ENCODE measurements around the gene TGFBR1.

Gene TGFBR1

DNA sequence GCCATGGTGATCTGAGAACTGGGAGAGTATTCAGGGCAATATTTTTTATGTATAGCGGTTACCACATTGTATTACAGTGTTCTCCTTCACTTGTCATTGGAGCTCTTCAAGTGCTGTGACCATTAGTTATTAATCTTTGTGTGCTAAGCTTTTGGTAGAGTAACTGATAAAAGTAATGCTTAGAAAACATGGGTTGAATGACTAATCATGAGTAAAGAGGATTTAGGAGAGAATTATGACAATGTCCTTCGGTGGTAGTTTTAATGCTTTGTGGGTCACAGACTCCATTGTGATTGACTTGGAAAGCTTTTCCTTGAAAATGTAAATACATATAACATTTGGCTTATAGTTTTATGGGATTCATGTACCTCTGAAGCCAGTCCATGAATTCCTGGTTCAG is 21.4 kb downstream of the TGFBR1 start:
- Mint-ChIP-seq H3K4me1 (peaks cover 41 to 70% of the 10 kb centered on the region in 2 donors), H3K9me3 (no peaks in the 10 kb centered on the region), H3K4me3 (no peak overlapping the region), H3K27me3 (no peaks in the 10 kb centered on the region), H3K36me3 (peaks cover 9 to 23% of the 10 kb centered on the region in 2 donors), H3K27ac (no peak overlapping the region)
- DNase-seq (no peak), ATAC-seq (replicated peaks) (no peak)

- Mint-ChIP-seq H3K36me3 (peaks cover 16 to 31% of the 10 kb centered on the region in 2 donors), H3K4me3 (no peak overlapping the region)
- DNase-seq = no peak
These were observed 22.6 kb downstream of the TGFBR1 start for GRCh38 chr9:99127356-99128132.

GRCh38 chr9:99128133-99128406 is 23.2 kb downstream of the TGFBR1 start:
- peak; percentile 20 for DNase-seq
- H3K4me1 Mint-ChIP-seq = peaks cover 39 to 69% of the 10 kb centered on the region in 2 donors
- H3K27ac Mint-ChIP-seq = no peak overlapping the region
- H3K27me3 Mint-ChIP-seq = no peaks in the 10 kb centered on the region
- H3K4me3 Mint-ChIP-seq = no peak overlapping the region
- peaks cover 16 to 31% of the 10 kb centered on the region in 2 donors for H3K36me3 Mint-ChIP-seq
- peaks cover 0 to 2% of the 10 kb centered on the region in 2 donors for H3K9me3 Mint-ChIP-seq
- ATAC-seq (replicated peaks) = peak; percentile 51 to 56

More at GRCh38 chr9:99127356-99128132, 22.6 kb downstream of the TGFBR1 start:
- ATAC-seq (replicated peaks) = peak; percentile 18 to 36
- peaks cover 0 to 2% of the 10 kb centered on the region in 2 donors for H3K9me3 Mint-ChIP-seq
- no peaks in the 10 kb centered on the region for H3K27me3 Mint-ChIP-seq
- peaks cover 39 to 70% of the 10 kb centered on the region in 2 donors for H3K4me1 Mint-ChIP-seq
- H3K27ac Mint-ChIP-seq = peak overlapping the region; percentile 2

GRCh38 chr9:99129091-99129490 is 24.2 kb downstream of the TGFBR1 start:
- H3K36me3 Mint-ChIP-seq = peaks cover 16 to 30% of the 10 kb centered on the region in 2 donors
- DNase-seq (no peak), ATAC-seq (replicated peaks) (no peak)
- peaks cover 0 to 2% of the 10 kb centered on the region in 2 donors for H3K9me3 Mint-ChIP-seq
- H3K4me1 Mint-ChIP-seq = peaks cover 34 to 63% of the 10 kb centered on the region in 2 donors
- H3K4me3 Mint-ChIP-seq = no peak overlapping the region
- peak overlapping the region; percentile 71 for H3K27ac Mint-ChIP-seq
- no peaks in the 10 kb centered on the region for H3K27me3 Mint-ChIP-seq

DNA sequence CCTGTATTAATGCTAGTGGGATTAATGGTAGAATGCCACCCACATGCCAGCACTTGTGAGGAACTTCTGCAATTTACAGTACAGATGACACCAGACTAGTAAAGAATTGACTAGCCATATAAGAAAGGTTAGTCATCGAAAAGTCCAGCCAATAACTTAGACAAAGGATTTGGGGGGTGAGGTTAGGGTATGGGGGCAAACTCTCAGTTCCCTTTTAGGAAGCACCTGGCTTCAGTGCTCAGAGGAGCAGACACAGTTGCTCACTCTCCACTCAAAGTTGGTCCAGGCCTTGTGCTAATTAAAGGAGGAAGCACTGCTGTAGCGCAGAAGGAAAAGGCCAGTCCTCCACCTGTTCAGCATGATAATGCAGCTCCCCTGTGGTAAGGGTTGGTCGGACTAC is 25.2 kb downstream of the TGFBR1 start:
- peaks cover 0 to 2% of the 10 kb centered on the region in 2 donors for H3K9me3 Mint-ChIP-seq
- peak overlapping the region; percentile 73 for H3K27ac Mint-ChIP-seq
- H3K27me3 Mint-ChIP-seq = no peaks in the 10 kb centered on the region
- DNase-seq (peak; percentile 74), ATAC-seq (replicated peaks) (peak; percentile 95)
- H3K36me3 Mint-ChIP-seq = peaks cover 16 to 26% of the 10 kb centered on the region in 2 donors
- peak overlapping the region; percentile 3 to 34 for H3K4me3 Mint-ChIP-seq
- peaks cover 36 to 61% of the 10 kb centered on the region in 2 donors for H3K4me1 Mint-ChIP-seq

DNA sequence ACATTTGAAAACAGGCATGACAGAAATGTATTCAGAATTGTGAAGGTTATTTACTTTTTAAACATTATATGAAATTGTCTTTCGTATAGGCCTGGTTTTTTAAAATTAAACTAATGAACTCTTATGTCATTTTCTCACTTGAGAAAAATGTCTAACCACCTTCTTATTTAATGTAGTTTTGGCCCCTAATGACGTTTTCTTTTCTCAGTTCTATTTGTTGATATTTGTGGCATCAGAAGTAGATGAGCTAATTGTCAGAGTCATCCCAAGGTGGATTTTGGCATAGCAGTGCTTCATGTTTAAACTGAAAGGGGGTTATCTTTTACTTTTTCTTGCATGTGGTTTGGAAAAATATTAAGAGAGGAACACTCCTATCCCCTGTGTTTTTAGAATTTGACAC is 28.2 kb downstream of the TGFBR1 start:
- ATAC-seq (replicated peaks) (no peak), DNase-seq (no peak)
- H3K4me1 Mint-ChIP-seq = peaks cover 38 to 74% of the 10 kb centered on the region in 2 donors
- no peak overlapping the region for H3K4me3 Mint-ChIP-seq
- H3K36me3 Mint-ChIP-seq = peaks cover 15 to 20% of the 10 kb centered on the region in 2 donors
- no peak overlapping the region for H3K27ac Mint-ChIP-seq
- peaks cover 0 to 2% of the 10 kb centered on the region in 2 donors for H3K9me3 Mint-ChIP-seq
- no peaks in the 10 kb centered on the region for H3K27me3 Mint-ChIP-seq

DNA sequence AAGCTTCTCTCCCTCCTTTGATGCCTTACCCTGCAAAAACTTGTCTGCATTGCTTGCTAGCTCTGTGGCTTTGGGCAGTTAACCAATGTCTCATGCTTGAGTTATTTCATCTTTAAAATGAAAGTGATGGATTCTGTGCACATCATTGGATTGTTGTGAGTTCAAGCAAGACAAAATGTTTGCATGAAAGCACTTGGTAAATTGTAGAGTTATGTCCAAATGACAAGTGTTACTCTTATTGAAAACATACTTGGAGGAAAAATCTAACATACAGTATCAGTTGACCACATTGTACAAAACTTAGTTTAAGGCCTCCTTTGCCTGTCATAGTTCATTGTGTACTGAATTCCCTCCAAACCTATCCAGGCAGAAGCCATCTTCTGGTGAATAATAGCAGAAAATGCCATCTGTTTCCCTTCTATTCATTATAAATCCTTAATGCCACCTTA is 30.0 kb downstream of the TGFBR1 start:
- Mint-ChIP-seq H3K9me3 (peaks cover 0 to 2% of the 10 kb centered on the region in 2 donors), H3K27me3 (no peaks in the 10 kb centered on the region), H3K4me3 (no peak overlapping the region), H3K36me3 (peaks cover 14 to 26% of the 10 kb centered on the region in 2 donors), H3K4me1 (peaks cover 33 to 68% of the 10 kb centered on the region in 2 donors), H3K27ac (no peak overlapping the region)
- DNase-seq (no peak), ATAC-seq (replicated peaks) (no peak)

GRCh38 chr9:99135456-99135855 is 30.5 kb downstream of the TGFBR1 start:
- Mint-ChIP-seq H3K36me3 (peaks cover 14 to 28% of the 10 kb centered on the region in 2 donors), H3K4me1 (peaks cover 31 to 68% of the 10 kb centered on the region in 2 donors), H3K4me3 (no peak overlapping the region), H3K27me3 (no peaks in the 10 kb centered on the region), H3K27ac (peak overlapping the region; percentile 34), H3K9me3 (peaks cover 0 to 2% of the 10 kb centered on the region in 2 donors)
- DNase-seq (no peak), ATAC-seq (replicated peaks) (peak; percentile 57 to 64)

DNA sequence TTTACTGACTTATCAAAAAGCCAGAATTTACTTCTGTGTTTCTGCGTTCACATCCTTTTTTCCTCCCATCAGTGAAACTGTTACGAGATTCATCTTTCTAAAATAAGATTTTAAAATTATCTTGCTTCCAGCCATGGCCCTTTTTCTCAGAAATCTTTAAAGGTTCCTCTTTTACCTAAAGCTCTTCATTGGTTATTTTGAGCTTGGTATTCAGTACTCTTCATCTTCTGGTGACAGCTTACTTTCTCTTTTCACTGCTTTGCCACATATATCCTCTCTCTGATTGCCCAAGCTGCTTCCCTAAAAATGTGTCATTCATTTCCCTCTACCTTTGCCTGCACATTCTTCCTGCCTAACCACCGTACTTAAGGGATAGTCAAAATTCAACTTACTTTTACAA is 32.3 kb downstream of the TGFBR1 start:
- Mint-ChIP-seq H3K4me3 (peak overlapping the region; percentile 36 to 45), H3K27ac (peak overlapping the region; percentile 67), H3K36me3 (peaks cover 11 to 30% of the 10 kb centered on the region in 2 donors), H3K27me3 (no peaks in the 10 kb centered on the region), H3K9me3 (peaks cover 0 to under 1% of the 10 kb centered on the region in 2 donors), H3K4me1 (peaks cover 27 to 60% of the 10 kb centered on the region in 2 donors)
- peak; percentile 66 to 69 for ATAC-seq (replicated peaks)
- DNase-seq = no peak

DNA sequence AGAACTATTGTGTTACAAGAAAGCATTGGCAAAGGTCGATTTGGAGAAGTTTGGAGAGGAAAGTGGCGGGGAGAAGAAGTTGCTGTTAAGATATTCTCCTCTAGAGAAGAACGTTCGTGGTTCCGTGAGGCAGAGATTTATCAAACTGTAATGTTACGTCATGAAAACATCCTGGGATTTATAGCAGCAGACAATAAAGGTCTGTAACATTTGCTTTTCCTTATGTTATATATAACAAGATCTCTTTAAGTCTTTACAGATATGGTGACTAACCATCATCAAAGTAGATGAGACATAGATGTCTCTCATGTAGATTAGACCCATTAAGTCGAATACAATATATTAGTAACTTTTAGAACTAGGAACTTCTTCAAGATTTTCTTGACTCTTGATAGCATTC is 33.0 kb downstream of the TGFBR1 start:
- H3K27me3 Mint-ChIP-seq = no peaks in the 10 kb centered on the region
- no peak overlapping the region for H3K27ac Mint-ChIP-seq
- H3K4me3 Mint-ChIP-seq = no peak overlapping the region
- DNase-seq = no peak
- peaks cover 27 to 58% of the 10 kb centered on the region in 2 donors for H3K4me1 Mint-ChIP-seq
- H3K9me3 Mint-ChIP-seq = no peaks in the 10 kb centered on the region
- ATAC-seq (replicated peaks) = no peak
- H3K36me3 Mint-ChIP-seq = peaks cover 13 to 30% of the 10 kb centered on the region in 2 donors

DNA sequence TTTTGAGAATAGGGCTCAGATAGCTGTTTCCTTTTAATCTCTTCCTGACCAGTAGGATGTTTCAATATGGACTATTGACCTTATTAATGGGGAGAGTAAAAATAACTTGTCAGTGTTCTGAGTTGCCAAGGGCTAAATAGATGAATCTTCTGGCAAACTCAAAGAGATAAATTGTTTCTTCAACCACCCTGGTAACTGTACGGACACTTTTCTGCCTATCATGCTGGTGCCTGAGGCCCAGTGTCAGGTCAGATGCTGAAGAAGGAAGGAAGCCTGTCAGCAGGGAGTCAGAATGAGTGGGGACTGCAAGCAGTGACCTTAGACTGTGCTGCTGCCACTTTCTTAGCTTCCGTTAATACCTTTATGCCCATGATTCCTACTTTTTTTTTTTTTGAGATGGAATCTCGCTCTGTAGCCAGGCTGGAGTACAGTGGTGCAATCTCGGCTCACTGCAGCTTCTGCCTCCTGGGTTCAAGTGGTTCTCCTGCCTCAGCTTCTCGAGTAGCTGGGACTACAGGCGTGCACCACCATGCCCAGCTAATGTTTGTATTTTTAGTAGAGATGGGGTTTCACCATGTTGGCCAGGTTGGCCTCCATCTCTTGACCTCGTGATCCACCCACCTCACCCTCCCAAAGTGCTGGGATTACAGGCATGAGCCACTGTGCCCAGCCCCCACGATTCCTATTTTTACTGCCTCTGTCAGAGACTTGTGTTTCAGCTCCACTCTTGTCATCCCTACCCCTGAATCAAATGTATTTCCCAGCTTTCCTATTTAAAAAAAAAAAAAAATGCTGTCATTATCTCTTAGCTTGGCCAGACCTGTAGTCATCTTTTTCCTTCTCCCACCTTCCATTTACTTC is 33.7 kb downstream of the TGFBR1 start:
- Mint-ChIP-seq H3K36me3 (peaks cover 13 to 31% of the 10 kb centered on the region in 2 donors), H3K27ac (peak overlapping the region; percentile 56), H3K4me1 (peaks cover 27 to 58% of the 10 kb centered on the region in 2 donors), H3K4me3 (no peak overlapping the region), H3K27me3 (no peaks in the 10 kb centered on the region), H3K9me3 (no peaks in the 10 kb centered on the region)
- no peak for ATAC-seq (replicated peaks)
- no peak for DNase-seq

DNA sequence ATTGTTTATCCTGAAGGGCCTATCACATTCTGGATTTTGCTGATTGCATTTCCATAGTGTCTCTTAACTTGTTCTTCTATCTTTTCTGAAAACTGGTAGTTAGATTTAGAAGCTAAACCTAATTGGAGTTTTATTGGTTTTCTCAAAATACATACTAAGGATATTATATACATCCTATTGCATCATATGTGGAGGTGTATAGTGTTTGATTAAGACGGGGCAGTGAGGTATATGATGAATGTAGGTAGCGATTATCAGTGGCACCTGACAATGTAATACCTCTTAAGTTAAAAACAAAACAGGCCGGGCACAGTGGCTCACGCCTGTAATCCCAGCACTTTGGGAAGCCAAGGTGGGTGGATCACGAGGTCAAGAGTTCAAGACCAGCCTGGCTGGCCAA is 35.0 kb downstream of the TGFBR1 start:
- no peak for DNase-seq
- no peak overlapping the region for H3K4me3 Mint-ChIP-seq
- H3K4me1 Mint-ChIP-seq = peaks cover 21 to 50% of the 10 kb centered on the region in 2 donors
- H3K27ac Mint-ChIP-seq = no peak overlapping the region
- H3K27me3 Mint-ChIP-seq = no peaks in the 10 kb centered on the region
- ATAC-seq (replicated peaks) = no peak
- H3K9me3 Mint-ChIP-seq = no peaks in the 10 kb centered on the region
- H3K36me3 Mint-ChIP-seq = peaks cover 13 to 34% of the 10 kb centered on the region in 2 donors

- H3K9me3 Mint-ChIP-seq = no peaks in the 10 kb centered on the region
These were observed 35.9 kb downstream of the TGFBR1 start for GRCh38 chr9:99140685-99141314.

DNA sequence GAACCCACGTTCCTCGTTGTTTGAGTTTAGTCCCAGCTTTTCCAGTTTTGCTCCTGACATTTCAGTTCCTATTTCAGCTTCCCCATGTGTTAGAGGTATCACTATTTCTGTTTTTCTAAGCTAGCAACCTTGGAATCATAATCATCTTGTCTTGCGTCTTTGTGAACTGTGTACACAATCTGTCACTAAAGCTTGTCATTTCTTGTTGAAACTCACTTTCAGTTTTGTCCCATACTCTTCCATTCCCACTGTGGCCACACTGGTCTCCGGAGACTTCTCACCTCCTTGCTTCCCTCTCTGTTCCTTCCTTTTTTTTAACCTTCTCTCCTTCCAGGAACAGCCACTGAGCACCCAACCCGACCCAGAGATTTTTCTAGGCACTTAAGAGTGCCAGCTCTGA is 36.9 kb downstream of the TGFBR1 start:
- H3K4me1 Mint-ChIP-seq = peaks cover 12 to 30% of the 10 kb centered on the region in 2 donors
- no peak overlapping the region for H3K27ac Mint-ChIP-seq
- H3K4me3 Mint-ChIP-seq = no peak overlapping the region
- H3K36me3 Mint-ChIP-seq = peaks cover 29 to 53% of the 10 kb centered on the region in 2 donors
- no peaks in the 10 kb centered on the region for H3K27me3 Mint-ChIP-seq
- ATAC-seq (replicated peaks) (no peak), DNase-seq (no peak)
- no peaks in the 10 kb centered on the region for H3K9me3 Mint-ChIP-seq

More at GRCh38 chr9:99140685-99141314, 35.9 kb downstream of the TGFBR1 start:
- Mint-ChIP-seq H3K36me3 (peaks cover 21 to 43% of the 10 kb centered on the region in 2 donors), H3K27me3 (no peaks in the 10 kb centered on the region), H3K27ac (peak overlapping the region; percentile 6), H3K4me1 (peaks cover 14 to 41% of the 10 kb centered on the region in 2 donors), H3K4me3 (no peak overlapping the region)
- DNase-seq = no peak
- peak; percentile 77 to 85 for ATAC-seq (replicated peaks)
